K562 (cell line): ENCODE results near the gene SKOR1. TPM values are rescaled to one million over a fixed set of nuclear protein-coding genes. Genes with fewer than 3 reads are reported as not detected.
A peak's percentile ranks its signal among the peaks of the same experiment; 100 is the strongest.

Source experiments
- ATAC-seq: fragments of 200-7000 bp; cut with Tn5 transposase; 3 replicates; pipeline ENCODE4 v1.9.1; 2020; ENCODE audit warnings: moderate library complexity
- BruUV-seq: library from RNA; stranded (reverse); fragments of 400-500 nt; replicated peaks from 2 replicates; lab custom pipeline; 2021; lab: Mats Ljungman, UMichigan
- CTCF ChIA-PET: fragments of 300-600 bp; formaldehyde crosslinking; extraction: SDS; loops from one replicate; lab custom pipeline; 2021; ENCODE audit warnings: low intra/inter-chr PET ratio; lab: Yijun Ruan, JAX
- POLR2A ChIA-PET: fragments of 300-600, 350-650 bp; sonication (Branson Sonifier 250); formaldehyde crosslinking; extraction: SDS; loops from one replicate; lab custom pipeline; 2021; ENCODE audit warnings: antibody characterized with exemption, inconsistent platforms; lab: Yijun Ruan, JAX
- DNase-seq, 4 experiments: peaks; one replicate each; pipeline versions ENCODE4 v3.0.0 to v3.0.0-alpha.2; 2011 to 2018; ENCODE audit warnings: low spot score in 3 of 4, mixed read lengths in 3 of 4; ENCODE audit errors: extremely low read depth in 1 of 4
- FAIRE-seq: peaks from 2 replicates; lab custom pipeline; 2011; peaks lifted over from hg19 to GRCh38; lab: Jason Lieb, UNC
- H2AFZ ChIP-seq: 2 replicates; pipeline ENCODE4 v1.6.0; 2011; ENCODE audit warnings: low read depth, low read length, control low read depth, inconsistent platforms
- H3K27ac ChIP-seq: fragments of 200-600 bp; 3 replicates; pipeline ENCODE4 v1.8.0; 2011; ENCODE audit warnings: low read depth, mild to moderate bottlenecking, control low read depth, inconsistent platforms, low read length, moderate library complexity, mixed read lengths; ENCODE audit errors: extremely low read depth
- H3K27me3 ChIP-seq, 2 experiments: fragments of 300-600 bp in 1 of 2; 2 replicates in 1 of 2; 3 replicates in 1 of 2; pipeline versions ENCODE4 v1.6.0 to v1.8.0; 2011; ENCODE audit warnings: inconsistent platforms in 2 of 2, low read length in 2 of 2, mild to moderate bottlenecking in 1 of 2, mixed read lengths in 1 of 2, moderate library complexity in 1 of 2; ENCODE audit not compliant: control insufficient read depth in 2 of 2, insufficient read depth in 2 of 2
- H3K36me3 ChIP-seq: fragments of 300-600 bp; 3 replicates; pipeline ENCODE4 v1.8.0; 2011; ENCODE audit warnings: mild to moderate bottlenecking, low read length, inconsistent platforms; ENCODE audit not compliant: control insufficient read depth, insufficient read depth
- H3K4me1 ChIP-seq, 2 experiments: fragments of 200-600 bp in 1 of 2; replicated peaks in 1 of 2; 2 replicates in 1 of 2; 3 replicates in 1 of 2; pipeline versions ENCODE4 v1.5.1 to v1.8.0; 2011; ENCODE audit warnings: inconsistent platforms in 2 of 2, low read length in 2 of 2, mild to moderate bottlenecking in 1 of 2, mixed read lengths in 1 of 2, moderate library complexity in 1 of 2; ENCODE audit not compliant: control insufficient read depth in 2 of 2, insufficient read depth in 2 of 2
- H3K4me2 ChIP-seq: 2 replicates; pipeline ENCODE4 v1.6.1; 2011; ENCODE audit warnings: low read length, control low read depth, inconsistent platforms, mixed read lengths; ENCODE audit not compliant: insufficient read depth
- H3K4me3 ChIP-seq: fragments of 200-600 bp; sonication (generic), shearing (Covaris generic); 2 replicates; pipeline ENCODE4 v1.5.1; 2016; ENCODE audit warnings: control low read depth, inconsistent platforms
- H3K79me2 ChIP-seq: fragments of 200-600 bp; 3 replicates; pipeline ENCODE4 v1.8.0; 2011; ENCODE audit warnings: low read length, inconsistent platforms; ENCODE audit not compliant: control insufficient read depth, insufficient read depth
- H3K9ac ChIP-seq, 2 experiments: 2 replicates each; pipeline versions ENCODE4 v1.6.0 to v1.6.1; 2011; ENCODE audit warnings: low read depth in 2 of 2, low read length in 2 of 2, control low read depth in 1 of 2, inconsistent platforms in 1 of 2, mild to moderate bottlenecking in 1 of 2, mixed read lengths in 1 of 2; ENCODE audit not compliant: insufficient read depth in 1 of 2
- H3K9me1 ChIP-seq: one replicate; pipeline ENCODE4 v1.6.0; 2011; ENCODE audit warnings: inconsistent platforms, mild to moderate bottlenecking, low read length, moderate library complexity; ENCODE audit not compliant: control insufficient read depth, insufficient read depth
- H3K9me3 ChIP-seq: replicated peaks from 2 replicates; pipeline ENCODE4 v1.5.1; 2011; ENCODE audit warnings: low read depth, low read length, inconsistent platforms; ENCODE audit not compliant: control insufficient read depth, insufficient read depth
- H4K20me1 ChIP-seq: replicated peaks from 2 replicates; pipeline ENCODE4 v1.6.1; 2011; ENCODE audit warnings: low read length, inconsistent platforms, mixed read lengths; ENCODE audit not compliant: control insufficient read depth, insufficient read depth
- ARID1B ChIP-seq: fragments of 450-650 bp; IDR thresholded peaks from 2 replicates; pipeline ENCODE4 v1.6.1; 2016; ENCODE audit warnings: antibody characterized with exemption, mild to moderate bottlenecking, inconsistent platforms
- BCL6 ChIP-seq: fragments of 250-450 bp; sonication (Bioruptor Pico); IDR thresholded peaks from 2 replicates; pipeline ENCODE4 v1.4.0; 2020
- E4F1 ChIP-seq: fragments of 250-450 bp; sonication (Bioruptor Pico); IDR thresholded peaks from 2 replicates; pipeline ENCODE4 v1.5.0; 2021; ENCODE audit warnings: mild to moderate bottlenecking, borderline replicate concordance
- FOXA3 ChIP-seq, 2 experiments: fragments of 450-650 bp in 1 of 2; sonication (generic) in 1 of 2; formaldehyde crosslinking; IDR thresholded peaks in 1 of 2; conservative IDR thresholded peaks in 1 of 2; 2 replicates each; pipeline versions ENCODE4 v1.4.0 to v1.8.0; 2020 to 2022; ENCODE audit warnings: mild to moderate bottlenecking in 2 of 2, missing genetic modification reagents in 1 of 2
- GATAD2B ChIP-seq: fragments of 450-650 bp; IDR thresholded peaks from 2 replicates; pipeline ENCODE4 v1.6.1; 2017; ENCODE audit warnings: mild to moderate bottlenecking, borderline replicate concordance
- IRF2 ChIP-seq: sonication (generic); formaldehyde crosslinking; IDR thresholded peaks from 2 replicates; pipeline ENCODE4 v1.8.1; 2022; ENCODE audit warnings: mild to moderate bottlenecking, missing genetic modification reagents
- NCOA2 ChIP-seq, 2 experiments: fragments of 450-650 bp; IDR thresholded peaks; 2 replicates each; pipeline ENCODE4 v1.6.1; 2018; ENCODE audit warnings: mild to moderate bottlenecking in 2 of 2, moderate library complexity in 1 of 2; ENCODE audit not compliant: partially characterized antibody in 2 of 2
- NELFE ChIP-seq: IDR thresholded peaks from 2 replicates; pipeline ENCODE4 v1.6.1; 2011; ENCODE audit warnings: mild to moderate bottlenecking; ENCODE audit not compliant: insufficient read depth, insufficient read length
- PHB ChIP-seq: fragments of 250-450 bp; sonication (Bioruptor Pico); IDR thresholded peaks from 2 replicates; pipeline ENCODE4 v1.5.0; 2021
- POLR2B ChIP-seq: fragments of 450-650 bp; IDR thresholded peaks from 2 replicates; pipeline ENCODE4 v1.6.1; 2018; ENCODE audit warnings: low read depth; ENCODE audit not compliant: partially characterized antibody
- PREB ChIP-seq: sonication (generic); formaldehyde crosslinking; IDR thresholded peaks from 2 replicates; pipeline ENCODE4 v1.8.1; 2023; ENCODE audit warnings: mild to moderate bottlenecking, missing genetic modification reagents
- RBM22 ChIP-seq: fragments of 200-400 bp; formaldehyde crosslinking; IDR thresholded peaks from 2 replicates; pipeline ENCODE4 v1.6.1; 2018; ENCODE audit warnings: low read length, low read depth; ENCODE audit not compliant: poor library complexity, severe bottlenecking
- RFX7 ChIP-seq: fragments of 250-450 bp; sonication (Bioruptor Pico); IDR thresholded peaks from 2 replicates; pipeline ENCODE4 v1.5.1; 2021; ENCODE audit warnings: mild to moderate bottlenecking
- RUNX1 ChIP-seq: sonication (generic); IDR thresholded peaks from 2 replicates; pipeline ENCODE4 v1.6.1; 2016; ENCODE audit warnings: antibody characterized with exemption, low read depth
- SMARCB1 ChIP-seq: IDR thresholded peaks from 2 replicates; pipeline ENCODE4 v1.6.1; 2011; ENCODE audit warnings: improper control_type of control experiment, low read depth; ENCODE audit not compliant: insufficient read length
- TAF1 ChIP-seq: IDR thresholded peaks from 2 replicates; pipeline ENCODE4 v1.6.1; 2011; ENCODE audit warnings: mild to moderate bottlenecking, low read length, moderate library complexity; ENCODE audit not compliant: insufficient read depth, control insufficient read depth, severe bottlenecking; ENCODE audit errors: extremely low read depth
- ZNF77 ChIP-seq: fragments of 250-450 bp; sonication (Bioruptor Pico); IDR thresholded peaks from 2 replicates; pipeline ENCODE4 v1.5.0; 2020
- WGBS: fragments of 100-300 bp; shearing (Covaris generic); methylation state at CpG from one replicate; pipeline ENCODE4 v1.1.6; 2016; ENCODE audit warnings: low coverage, mixed read lengths; ENCODE audit not compliant: insufficient coverage; ENCODE audit errors: missing lambda C conversion rate; 5-methylcytosine and 5-hydroxymethylcytosine counted together
- in situ Hi-C: fragments of 300-500 bp; cut with MboI; formaldehyde crosslinking; loops from 4 replicates; pipeline ENCODE4 v1.15.0; 2018; ENCODE audit warnings: inconsistent platforms, mixed read lengths
- intact Hi-C: fragments of 100-400 bp; cut with micrococcal nuclease; formaldehyde crosslinking; loops from 2 replicates; pipeline ENCODE4 v1.14.2; 2022
- polyA plus RNA-seq, 8 experiments: library from polyadenylated mRNA; depleted of rRNA in 4 of 8; stranded (reverse) in 5 of 8; unstranded in 3 of 8; fragments of >200 nt; fragmentation: Nextera tagmentation in 2 of 8; fragmentation: Illumina TruSeq in 1 of 8; extraction: Ambion mirVana in 2 of 8; extraction: Trizol in 1 of 8; gene quantifications; 2 replicates each; pipeline versions ENCODE4 v1.2.1 to v1.2.3, GENCODE V29; 2011 to 2014; ENCODE audit warnings: inconsistent platforms in 1 of 8, missing spikeins in 1 of 8
- total RNA-seq, 7 experiments: library from RNA; depleted of rRNA in 6 of 7; stranded (reverse); fragments of >200 nt in 6 of 7; fragmentation: Illumina TruSeq in 2 of 7; extraction: Trizol in 2 of 7; gene quantifications; 2 replicates each; pipeline versions ENCODE4 v1.2.1 to v1.2.3, GENCODE V29; 2011 to 2021; ENCODE audit warnings: low replicate concordance in 1 of 7

The SKOR1 gene
- total and polyA plus RNA-seq, 9 of the 15 experiments (the other 6 are each of a cell fraction or from before 2014, with no cell fraction given): 0.04 to 0.41 (median 0.09) TPM; not detected in 3

- Histone ChIP-seq H3K36me3 (no peaks in the 10 kb centered on the region), H2AFZ (peak overlapping the region; percentile 92), H3K4me2 (peak overlapping the region; percentile 80), H3K79me2 (no peaks in the 10 kb centered on the region), H3K9ac (peak overlapping the region in 1 of 2 experiments; percentile 84; a peak in 2 of 4 replicates), H4K20me1 (no peaks in the 10 kb centered on the region), H3K9me3 (no peaks in the 10 kb centered on the region), H3K9me1 (no peaks in the 10 kb centered on the region), H3K27me3 (no peaks in the 10 kb centered on the region), H3K27ac (peak overlapping the region; percentile 84), H3K4me3 (no peak overlapping the region), H3K4me1 (peaks cover 38 to 64% of the 10 kb centered on the region in 2 experiments)
- WGBS: 10% methylated on average over 8 of the region's 8 CpGs
- ChIA-PET POLR2A (interaction anchor here (0.6 to 3.1 kb wide), 7 partner anchors 10 to 424 kb away, joined by 3 to 21 read pairs (median 4); no protein-coding TSS in a partner anchor), CTCF (no interaction called here)
- in situ Hi-C loops: no loop called here
- ATAC-seq (peak; percentile 78), DNase-seq (peak; percentile 41 to 93 (median 69)), FAIRE-seq (peak; percentile 88)
- BruUV-seq: no TSS peak
- intact Hi-C loops: loop anchor here (5.0 kb wide), 2 partner anchors 40 to 170 kb away; partner anchors contain the start of gene PIAS1
- TF ChIP-seq E4F1 (CRISPR knock-in tag): no peak
- TF ChIP-seq FOXA3 (CRISPR knock-in tag; conservative IDR thresholded peaks at IDR 0.05 in 1 of 2, IDR thresholded peaks at IDR 0.05 in 1 of 2): peak in 1 of 2 experiments; percentile 70; a peak in 1 of 4 replicates
- no peak for TF ChIP-seq IRF2 (CRISPR knock-in tag)
- TF ChIP-seq ARID1B: peak; percentile 89
- TF ChIP-seq ZNF77 (CRISPR knock-in tag): no peak
- TF ChIP-seq NCOA2 (IDR thresholded peaks at IDR 0.05; ENCODE audit: partially characterized antibody in 2 of 2): no peak
- no peak for TF ChIP-seq GATAD2B
- TF ChIP-seq RFX7: no peak
- no peak for TF ChIP-seq TAF1
- TF ChIP-seq RUNX1: no peak
- no peak for TF ChIP-seq RBM22
- no peak for TF ChIP-seq SMARCB1
- TF ChIP-seq PHB (CRISPR knock-in tag): no peak
- no peak for TF ChIP-seq NELFE
- no peak for TF ChIP-seq POLR2B
- TF ChIP-seq BCL6: 0 out of 2 replicates have a peak, but pooled peaks have one; percentile 43
- no peak for TF ChIP-seq PREB
These were observed 57.4 kb downstream of the SKOR1 start for GRCh38 chr15:67882487-67883233.
